NCI-H69 (cell line): ENCODE measurements around the gene CDH4.
"Not testable (repeated sequence)": the region's sequence is repeated elsewhere in the genome, so short reads cannot be mapped to it uniquely, and the experiment has no call there.

Experiments used
- DNase-seq: peaks from one replicate; lab custom pipeline; 2025; lab: John Stamatoyannopoulos, UW

CDH4 gene

GRCh38 chr20:61978491-61978890, 726.4 kb downstream of the CDH4 start:
- DNase-seq: no peak

- DNase-seq: no peak
These were observed 727.0 kb downstream of the CDH4 start for GRCh38 chr20:61979090-61979489.

GRCh38 chr20:61979701-61980635, 727.9 kb downstream of the CDH4 start:
- DNase-seq: no peak

GRCh38 chr20:61980647-61981583, 728.9 kb downstream of the CDH4 start:
- peak; percentile 3 for DNase-seq

GRCh38 chr20:61981691-61982090, 729.6 kb downstream of the CDH4 start:
- not testable (repeated sequence) for DNase-seq

- no peak for DNase-seq
These were observed 730.3 kb downstream of the CDH4 start for GRCh38 chr20:61982191-61982950.

GRCh38 chr20:61982951-61983315, 730.9 kb downstream of the CDH4 start:
- DNase-seq: no peak

GRCh38 chr20:61983965-61984364, 731.9 kb downstream of the CDH4 start:
- no peak for DNase-seq

GRCh38 chr20:61984431-61984830, 732.4 kb downstream of the CDH4 start:
- DNase-seq: not testable (repeated sequence)

- no peak for DNase-seq
These were observed 733.0 kb downstream of the CDH4 start for GRCh38 chr20:61985096-61985495.

- no peak for DNase-seq
These were observed 734.8 kb downstream of the CDH4 start for GRCh38 chr20:61986762-61987321.

GRCh38 chr20:61988665-61989064, 736.6 kb downstream of the CDH4 start:
- no peak for DNase-seq

- DNase-seq: no peak
These were observed 737.7 kb downstream of the CDH4 start for GRCh38 chr20:61989741-61990140.
